Upper lobe of right lung (tissue), 1 donor: ENCODE measurements around the gene ERAL1. TPM values are rescaled to one million over a fixed set of nuclear protein-coding genes. Genes with fewer than 3 reads are reported as not detected.
A peak's percentile ranks its signal among the peaks of the same experiment; 100 is the strongest.

Source experiments
- ATAC-seq: fragments of 200-7000 bp; cut with Tn5 transposase; one replicate; pipeline ENCODE4 v1.9.1; 2020; ENCODE audit warnings: mild to moderate bottlenecking, moderate library complexity
- DNase-seq: peaks from one replicate; pipeline ENCODE4 v3.0.0-alpha.2; 2020
- H3K27ac ChIP-seq: fragments of 200-600 bp; one replicate; pipeline ENCODE4 v1.8.0; 2022
- H3K27me3 ChIP-seq: fragments of 200-600 bp; one replicate; pipeline ENCODE4 v1.8.0; 2022; ENCODE audit warnings: mild to moderate bottlenecking
- H3K36me3 ChIP-seq: fragments of 200-600 bp; one replicate; pipeline ENCODE4 v1.8.0; 2022
- H3K4me1 ChIP-seq: fragments of 200-600 bp; one replicate; pipeline ENCODE4 v1.8.0; 2022
- H3K4me3 ChIP-seq: fragments of 200-600 bp; one replicate; pipeline ENCODE4 v1.8.0; 2022; ENCODE audit warnings: mild to moderate bottlenecking
- H3K9me3 ChIP-seq: fragments of 200-600 bp; one replicate; pipeline ENCODE4 v1.8.0; 2022
- intact Hi-C: fragments of 100-400 bp; cut with DNase I; formaldehyde crosslinking; loops from one replicate; pipeline ENCODE4 v1.11.0; 2022
- total RNA-seq: library from RNA; stranded (reverse); fragmentation: NEBNext Ultra II Directional; extraction: Animal tissue kit (Norgen Biotek cat#: 25700); gene quantifications from one replicate; pipeline ENCODE4 v1.2.1, GENCODE V29; 2021
- TF ChIP-seq, protein P1 (sequence below): fragments of 200-600 bp; IDR thresholded peaks from one replicate; pipeline ENCODE4 v1.8.0; 2022; ENCODE audit warnings: antibody characterized with exemption
- donor health status: DM: no; HTN: yes; CAD: no; lungs with severe emphysema.

Gene ERAL1
- total RNA-seq, 1 donor from 2014 or later: 24.4 TPM

DNA sequence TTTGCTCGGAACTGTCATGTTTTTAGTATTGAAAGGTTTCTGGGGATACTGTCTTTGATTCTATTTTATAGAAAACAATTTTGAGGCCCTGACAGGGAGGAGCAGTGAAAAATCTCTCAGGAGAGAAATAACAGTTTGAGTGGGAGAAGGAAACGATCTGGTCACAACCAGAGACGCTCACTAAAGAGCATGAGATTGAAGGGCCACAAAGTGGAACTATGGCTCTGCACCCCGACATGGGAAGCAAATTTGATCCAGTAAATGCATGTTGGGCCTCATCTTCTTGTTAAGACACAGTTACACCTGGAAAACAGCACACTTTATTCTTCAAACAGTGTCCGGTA lies 492 bp downstream of the ERAL1 start:
- H3K27ac ChIP-seq: peak overlapping the region; percentile 84
- H3K4me1 ChIP-seq: peaks cover 10% of the 10 kb centered on the region
- intact Hi-C loops: no loop called here
- TF ChIP-seq, protein P1, sequence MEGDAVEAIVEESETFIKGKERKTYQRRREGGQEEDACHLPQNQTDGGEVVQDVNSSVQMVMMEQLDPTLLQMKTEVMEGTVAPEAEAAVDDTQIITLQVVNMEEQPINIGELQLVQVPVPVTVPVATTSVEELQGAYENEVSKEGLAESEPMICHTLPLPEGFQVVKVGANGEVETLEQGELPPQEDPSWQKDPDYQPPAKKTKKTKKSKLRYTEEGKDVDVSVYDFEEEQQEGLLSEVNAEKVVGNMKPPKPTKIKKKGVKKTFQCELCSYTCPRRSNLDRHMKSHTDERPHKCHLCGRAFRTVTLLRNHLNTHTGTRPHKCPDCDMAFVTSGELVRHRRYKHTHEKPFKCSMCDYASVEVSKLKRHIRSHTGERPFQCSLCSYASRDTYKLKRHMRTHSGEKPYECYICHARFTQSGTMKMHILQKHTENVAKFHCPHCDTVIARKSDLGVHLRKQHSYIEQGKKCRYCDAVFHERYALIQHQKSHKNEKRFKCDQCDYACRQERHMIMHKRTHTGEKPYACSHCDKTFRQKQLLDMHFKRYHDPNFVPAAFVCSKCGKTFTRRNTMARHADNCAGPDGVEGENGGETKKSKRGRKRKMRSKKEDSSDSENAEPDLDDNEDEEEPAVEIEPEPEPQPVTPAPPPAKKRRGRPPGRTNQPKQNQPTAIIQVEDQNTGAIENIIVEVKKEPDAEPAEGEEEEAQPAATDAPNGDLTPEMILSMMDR: no peak
- peaks cover 35% of the 10 kb centered on the region for H3K36me3 ChIP-seq
- H3K4me3 ChIP-seq: peak overlapping the region; percentile 90
- no peak for DNase-seq
- no peaks in the 10 kb centered on the region for H3K9me3 ChIP-seq
- no peak for ATAC-seq
- no peaks in the 10 kb centered on the region for H3K27me3 ChIP-seq

DNA sequence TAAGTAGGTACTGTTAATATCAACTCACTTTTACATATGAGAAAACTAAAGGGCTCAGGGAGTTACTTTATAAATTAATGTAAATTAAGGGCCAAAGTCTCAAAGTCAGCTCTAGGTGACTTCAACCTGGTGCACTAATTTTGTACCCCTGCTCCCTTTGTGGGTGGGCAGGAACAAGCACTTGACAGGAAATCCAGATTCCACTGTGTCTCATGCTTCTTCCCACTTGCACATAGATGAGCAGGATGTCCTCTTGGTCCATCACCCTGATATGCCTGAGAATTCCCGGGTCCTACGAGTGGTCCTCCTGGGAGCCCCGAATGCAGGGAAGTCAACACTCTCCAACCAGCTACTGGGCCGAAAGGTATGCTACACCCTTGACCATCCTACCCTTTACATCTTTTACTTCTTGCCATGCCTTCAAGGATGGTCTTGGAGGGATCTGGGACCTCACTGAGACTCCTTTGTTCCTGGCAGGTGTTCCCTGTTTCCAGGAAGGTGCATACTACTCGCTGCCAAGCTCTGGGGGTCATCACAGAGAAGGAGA lies 1.3 kb downstream of the ERAL1 start:
- DNase-seq: no peak
- no peak overlapping the region for H3K27ac ChIP-seq
- H3K36me3 ChIP-seq: peaks cover 43% of the 10 kb centered on the region
- ATAC-seq: no peak
- intact Hi-C loops: no loop called here
- TF ChIP-seq, protein P1: no peak
- peaks cover 10% of the 10 kb centered on the region for H3K4me1 ChIP-seq
- H3K4me3 ChIP-seq: no peak overlapping the region
- H3K27me3 ChIP-seq: no peaks in the 10 kb centered on the region
- no peaks in the 10 kb centered on the region for H3K9me3 ChIP-seq

DNA sequence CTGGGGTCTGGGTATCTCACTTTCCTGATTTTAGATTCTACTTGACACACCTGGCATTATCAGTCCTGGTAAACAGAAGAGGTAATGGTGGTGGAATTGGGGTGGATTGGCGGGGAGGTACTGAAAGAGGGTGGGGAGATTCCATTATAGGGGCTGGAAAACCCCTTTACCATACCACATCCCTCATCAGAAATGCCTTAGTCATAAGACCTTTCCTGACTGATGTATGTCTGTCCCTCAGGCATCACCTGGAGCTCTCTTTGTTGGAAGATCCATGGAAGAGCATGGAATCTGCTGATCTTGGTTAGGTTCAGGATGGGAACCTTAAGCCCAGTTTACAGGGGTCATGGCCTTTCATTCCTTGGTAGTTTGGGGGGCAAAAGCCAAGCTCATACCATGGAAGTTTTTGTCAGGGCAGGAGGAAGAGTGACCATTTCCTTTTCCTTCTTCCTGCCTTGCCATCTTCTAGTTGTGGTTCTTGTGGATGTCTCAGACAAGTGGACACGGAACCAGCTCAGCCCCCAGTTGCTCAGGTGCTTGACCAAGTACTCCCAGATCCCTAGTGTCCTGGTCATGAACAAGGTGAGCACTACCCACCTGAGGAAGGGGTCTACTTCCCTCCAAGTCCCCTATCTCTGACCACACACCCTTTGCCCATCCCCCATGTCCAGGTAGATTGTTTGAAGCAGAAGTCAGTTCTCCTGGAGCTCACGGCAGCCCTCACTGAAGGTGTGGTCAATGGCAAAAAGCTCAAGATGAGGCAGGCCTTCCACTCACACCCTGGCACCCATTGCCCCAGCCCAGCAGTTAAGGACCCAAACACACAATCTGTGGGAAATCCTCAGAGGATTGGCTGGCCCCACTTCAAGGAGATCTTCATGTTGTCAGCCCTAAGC lies 3.3 kb downstream of the ERAL1 start:
- H3K27ac ChIP-seq: no peak overlapping the region
- peaks cover 10% of the 10 kb centered on the region for H3K4me1 ChIP-seq
- intact Hi-C loops: no loop called here
- TF ChIP-seq, protein P1: no peak
- peaks cover 48% of the 10 kb centered on the region for H3K36me3 ChIP-seq
- no peaks in the 10 kb centered on the region for H3K9me3 ChIP-seq
- no peaks in the 10 kb centered on the region for H3K27me3 ChIP-seq
- ATAC-seq (no peak), DNase-seq (no peak)
- H3K4me3 ChIP-seq: no peak overlapping the region

GRCh38 chr17:28858801-28859355 lies 4.1 kb downstream of the ERAL1 start:
- no peak for DNase-seq
- peaks cover 48% of the 10 kb centered on the region for H3K36me3 ChIP-seq
- ATAC-seq: no peak
- H3K4me1 ChIP-seq: peaks cover 10% of the 10 kb centered on the region
- TF ChIP-seq, protein P1: no peak
- H3K4me3 ChIP-seq: no peak overlapping the region
- H3K27me3 ChIP-seq: no peaks in the 10 kb centered on the region
- H3K9me3 ChIP-seq: no peaks in the 10 kb centered on the region
- intact Hi-C loops: no loop called here
- no peak overlapping the region for H3K27ac ChIP-seq

GRCh38 chr17:28860363-28860808 lies 5.6 kb downstream of the ERAL1 start:
- Histone ChIP-seq H3K9me3 (no peaks in the 10 kb centered on the region), H3K4me3 (no peak overlapping the region), H3K4me1 (peaks cover 5% of the 10 kb centered on the region), H3K27me3 (no peaks in the 10 kb centered on the region), H3K36me3 (peaks cover 48% of the 10 kb centered on the region), H3K27ac (no peak overlapping the region)
- ATAC-seq (no peak), DNase-seq (no peak)
- TF ChIP-seq, protein P1: no peak
- intact Hi-C loops: no loop called here
